ENCODE measurements around the gene KCNJ10.

The KCNJ10 gene

DNA sequence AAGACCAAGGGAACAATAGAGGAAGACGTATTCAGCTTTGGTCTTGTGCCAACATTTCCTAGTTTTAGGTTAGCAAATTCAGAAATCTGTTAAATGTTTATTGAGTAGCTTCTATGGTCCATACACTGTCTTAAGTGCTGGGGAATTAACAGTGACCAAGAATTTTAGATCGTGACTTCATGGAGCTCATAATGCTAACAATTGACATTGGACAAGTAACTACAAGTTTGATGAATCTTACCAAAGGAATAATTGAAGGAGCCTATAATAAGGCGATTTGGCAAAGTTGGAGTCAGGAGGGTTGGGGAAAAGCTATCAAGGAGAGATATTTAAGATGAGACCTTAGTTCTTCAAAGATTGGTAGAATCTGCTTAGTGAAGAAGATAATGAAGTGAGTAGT is 114.5 kb downstream of the KCNJ10 start:
- no peak for DNase-seq

DNA sequence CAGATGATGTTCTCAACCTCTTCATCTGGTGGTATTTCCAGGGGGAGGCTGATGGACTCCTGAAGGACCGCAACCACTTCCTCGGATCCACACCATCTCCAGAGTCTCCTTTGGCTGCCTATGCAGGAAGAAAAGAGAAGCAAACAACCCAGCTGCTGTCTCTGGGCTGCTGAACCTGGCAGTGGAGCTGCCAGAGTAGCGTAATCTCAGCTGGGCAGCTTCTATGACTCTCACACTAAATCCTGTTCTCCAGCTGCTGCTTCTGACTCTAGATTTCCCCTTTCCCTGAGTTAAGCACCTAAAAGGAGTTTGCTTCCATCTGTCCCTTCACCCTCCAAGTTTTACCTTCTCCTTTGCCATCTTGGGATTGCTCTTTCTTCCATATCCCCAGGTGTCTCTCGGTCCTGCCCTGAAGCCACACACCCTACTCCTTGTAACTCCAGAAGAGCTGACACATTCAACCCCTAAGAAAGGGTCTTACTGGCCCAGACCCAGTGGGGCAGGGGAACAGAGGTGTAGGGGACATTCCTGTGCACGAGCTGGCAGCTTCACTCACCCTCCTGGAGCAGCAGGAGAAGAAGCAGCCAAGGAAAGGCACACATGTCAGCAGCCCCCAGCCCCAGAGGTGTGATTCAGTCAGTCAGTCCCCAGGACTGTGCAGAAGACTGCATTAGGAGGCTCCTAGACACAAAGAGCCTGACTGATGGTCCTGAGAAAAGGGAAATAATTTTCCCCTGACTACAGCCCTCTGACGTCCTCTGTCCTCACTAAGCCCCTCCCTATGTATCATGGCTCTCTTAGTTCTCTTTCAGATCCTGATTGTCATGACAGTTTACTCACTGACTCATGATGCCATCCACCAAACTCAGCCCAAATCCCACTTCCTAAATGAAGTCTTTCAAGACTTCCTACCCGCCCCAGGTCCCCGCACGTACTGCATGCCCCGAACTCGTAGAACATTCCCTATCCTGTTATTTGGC is 116.1 kb downstream of the KCNJ10 start, which contains the start of gene SLAMF9:
Gene SLAMF9, minus strand, starts transcription at position 702 of the 980 bp plus-strand sequence. Its CDS starts 100 bp downstream, at position 602.
- DNase-seq = no peak

DNA sequence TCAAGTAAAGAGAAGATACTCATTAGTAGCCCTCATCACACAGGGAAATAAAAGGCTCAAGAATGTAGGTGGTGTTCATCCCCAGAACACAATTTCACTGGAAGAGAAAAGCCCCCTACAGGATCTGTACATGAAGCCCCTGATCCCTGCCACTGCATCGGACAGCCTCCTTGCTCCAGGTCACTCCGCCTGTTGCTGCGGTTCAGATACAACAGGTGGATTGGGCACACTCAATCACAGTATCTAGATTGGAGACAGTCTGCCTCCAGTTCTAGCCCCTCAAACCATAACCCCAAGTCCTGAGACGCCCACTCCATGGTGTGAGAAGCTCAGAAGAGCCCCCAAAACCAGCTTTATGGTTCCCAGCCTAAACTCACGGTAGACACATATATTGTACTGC is 117.0 kb downstream of the KCNJ10 start:
- DNase-seq = no peak

DNA sequence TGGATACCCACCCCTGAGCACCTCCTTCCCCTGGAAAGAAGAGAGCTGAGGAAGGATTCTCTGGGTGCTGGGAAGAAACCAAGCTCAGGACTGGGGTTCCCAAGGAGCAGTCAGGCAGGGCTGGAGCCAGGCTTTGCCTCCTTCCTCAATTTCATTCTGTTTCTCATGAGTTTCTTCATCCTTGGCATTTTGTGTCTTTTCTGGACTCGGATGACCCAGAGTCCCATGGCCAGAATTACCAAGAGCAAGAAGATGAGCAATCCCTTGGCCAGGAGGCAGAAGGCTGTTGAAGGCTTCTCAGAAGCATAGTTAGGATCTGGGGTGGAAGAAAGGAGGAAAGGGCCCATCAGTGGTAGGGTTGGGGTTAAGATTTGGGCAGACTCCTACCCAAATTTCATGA is 118.4 kb downstream of the KCNJ10 start:
- DNase-seq = no peak

DNA sequence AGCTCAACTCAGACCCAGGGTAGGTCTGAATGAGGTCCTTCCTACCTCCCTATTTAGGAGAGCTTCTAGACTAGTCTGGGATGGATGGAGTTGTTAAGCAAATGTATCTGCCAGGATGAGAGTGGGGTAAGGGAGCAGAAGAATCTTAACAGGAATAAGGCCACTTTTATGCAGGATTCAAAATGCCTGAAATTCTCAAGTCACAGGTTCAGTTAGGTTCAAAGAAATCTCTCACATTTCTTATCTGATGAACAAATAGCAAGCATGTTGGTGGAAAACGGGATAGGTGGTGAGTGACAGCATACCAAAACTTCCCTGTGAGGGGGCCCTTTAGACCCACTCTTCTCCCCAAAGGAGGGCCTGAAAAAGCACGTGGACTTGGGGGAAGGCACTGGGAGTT is 118.9 kb downstream of the KCNJ10 start:
- DNase-seq = no peak

DNA sequence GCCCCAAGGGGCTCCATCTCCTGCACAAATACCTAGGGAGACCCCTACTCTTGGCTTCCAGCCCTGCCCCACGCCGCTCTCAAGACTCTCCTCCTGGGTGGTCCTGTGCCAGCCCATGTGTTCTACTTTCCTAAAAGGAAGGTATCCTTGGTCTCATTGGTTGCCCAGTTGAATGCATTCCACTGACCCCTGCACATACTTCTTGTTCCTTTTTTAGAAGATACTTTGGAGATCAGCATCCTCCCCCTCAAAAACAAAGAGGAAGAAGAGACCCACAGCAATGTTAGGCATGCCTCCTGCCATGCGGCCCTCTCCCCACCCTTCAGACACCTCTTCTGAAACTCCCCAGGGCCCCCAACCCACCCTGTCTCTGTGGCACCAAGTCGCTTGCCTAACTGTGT is 120.0 kb downstream of the KCNJ10 start:
- DNase-seq = no peak

DNA sequence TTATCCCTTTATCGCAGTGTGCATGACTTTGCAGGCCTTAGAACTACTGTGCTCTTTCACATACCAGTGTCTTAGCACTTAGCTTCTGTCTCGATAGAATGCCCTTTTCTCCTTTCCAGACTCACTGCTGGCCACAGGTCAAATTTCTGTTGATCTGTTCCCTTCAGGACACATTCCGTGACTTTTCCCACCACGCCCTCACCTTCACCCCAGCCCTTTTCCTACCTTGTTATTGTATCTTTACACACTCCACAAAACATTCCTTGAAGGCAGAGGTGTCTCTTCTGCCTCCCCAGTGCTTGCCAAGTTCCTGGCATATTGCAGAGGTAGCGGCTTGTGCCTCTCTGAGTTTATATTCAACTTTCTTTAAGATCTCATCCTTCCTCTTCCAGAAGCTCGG is 120.8 kb downstream of the KCNJ10 start:
- DNase-seq = no peak
